NCI-H2107 (cell line): ENCODE measurements around the gene PPP2R3A.
"Not testable (repeated sequence)": the region's sequence is repeated elsewhere in the genome, so short reads cannot be mapped to it uniquely, and the experiment has no call there.

ENCODE experiments used
- DNase-seq: peaks from one replicate; lab custom pipeline; 2025; lab: John Stamatoyannopoulos, UW

The PPP2R3A gene

DNA sequence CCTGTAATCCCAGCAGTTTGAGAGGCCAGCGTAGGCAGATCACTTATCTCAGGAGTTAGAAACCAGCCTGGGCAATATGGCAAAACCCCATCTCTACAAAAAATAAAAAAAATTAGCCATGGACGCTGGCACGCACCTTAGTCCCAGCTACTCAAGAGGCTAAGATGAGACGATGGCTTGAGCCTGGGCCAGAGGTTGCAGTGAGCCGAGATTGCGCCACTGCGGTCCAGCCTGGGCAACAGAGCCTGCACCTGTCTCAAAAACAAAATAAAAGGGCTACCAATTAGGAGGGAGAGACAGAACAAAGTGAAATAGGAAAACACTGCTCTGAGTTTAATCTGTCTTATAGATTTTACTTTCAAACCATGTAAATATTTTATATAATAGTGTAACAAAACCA is 196.8 kb downstream of the PPP2R3A start:
- no peak for DNase-seq

DNA sequence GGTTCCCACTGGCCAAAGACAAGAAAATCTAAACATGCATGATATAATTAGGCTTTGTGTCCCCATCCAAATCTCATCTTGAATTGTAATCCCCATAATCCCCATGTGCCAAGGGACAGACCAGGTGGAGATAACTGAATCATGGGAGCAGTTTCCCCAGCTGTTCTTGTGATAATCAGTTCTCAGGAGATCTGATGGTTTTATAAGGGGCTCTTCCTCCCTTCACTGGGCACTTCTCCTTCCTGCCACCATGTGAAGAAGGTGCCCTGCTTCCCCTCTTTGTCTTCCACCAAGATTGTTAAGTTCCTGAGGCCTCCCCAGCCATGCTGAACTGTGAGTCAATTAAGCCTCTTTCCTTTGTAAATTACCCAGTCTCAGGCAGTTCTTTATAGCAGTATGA is 198.1 kb downstream of the PPP2R3A start:
- not testable (repeated sequence) for DNase-seq

DNA sequence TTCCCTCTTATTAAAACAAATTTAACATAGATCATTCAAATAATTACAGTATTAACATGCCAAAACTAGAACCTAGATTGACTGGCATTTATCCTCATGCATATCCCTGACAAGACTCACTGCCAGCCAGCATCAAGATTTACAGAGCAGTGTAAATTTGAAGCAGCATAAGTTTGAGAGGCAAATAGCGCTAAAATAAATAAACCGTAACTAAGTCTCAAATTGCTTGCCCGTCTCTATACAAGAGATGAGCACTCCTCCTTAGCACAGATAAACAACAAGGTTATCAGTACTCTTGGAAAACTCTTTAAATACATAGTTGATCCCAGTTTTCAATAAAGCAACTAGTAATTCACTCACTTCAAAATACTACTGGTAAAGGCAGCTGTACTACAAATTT is 201.0 kb downstream of the PPP2R3A start:
- no peak for DNase-seq

DNA sequence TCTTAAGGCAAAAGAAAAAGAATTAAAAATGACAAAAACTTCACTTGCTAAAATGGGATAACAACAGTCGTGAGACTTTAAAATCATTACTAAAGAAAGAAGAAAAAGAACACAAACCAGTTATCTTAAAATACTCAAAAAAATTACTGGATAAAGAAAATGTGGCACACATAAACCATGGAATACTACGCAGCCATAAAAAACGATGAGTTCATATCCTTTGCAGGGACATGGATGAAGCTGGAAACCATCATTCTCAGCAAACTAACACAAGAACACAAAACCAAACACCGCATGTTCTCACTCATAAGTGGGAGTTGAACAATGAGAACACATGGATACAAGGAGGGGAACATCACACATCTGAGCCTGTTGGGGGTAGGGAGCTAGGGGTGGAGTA is 202.7 kb downstream of the PPP2R3A start:
- not testable (repeated sequence) for DNase-seq

DNA sequence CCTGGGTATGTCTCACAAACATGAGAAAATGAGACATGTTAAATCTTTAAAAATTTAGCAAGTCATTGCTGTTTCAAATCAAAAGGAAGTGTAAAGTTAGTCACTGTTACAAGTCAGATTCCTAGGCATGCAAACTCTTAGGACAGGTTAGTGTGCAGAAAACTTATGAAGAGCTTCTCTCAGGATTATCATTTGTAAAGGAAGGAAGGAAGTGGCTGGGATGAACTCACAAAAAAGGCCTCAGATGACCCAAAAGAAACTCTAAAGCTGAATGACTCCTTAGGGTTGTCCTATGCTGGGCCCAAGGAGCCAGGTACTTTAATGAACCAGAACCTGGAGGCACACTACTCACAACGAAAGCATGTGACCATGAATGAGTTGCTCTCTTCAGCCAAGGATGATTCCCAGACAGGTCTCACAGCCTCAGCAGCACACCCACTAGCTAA is 205.6 kb downstream of the PPP2R3A start:
- DNase-seq = no peak

DNA sequence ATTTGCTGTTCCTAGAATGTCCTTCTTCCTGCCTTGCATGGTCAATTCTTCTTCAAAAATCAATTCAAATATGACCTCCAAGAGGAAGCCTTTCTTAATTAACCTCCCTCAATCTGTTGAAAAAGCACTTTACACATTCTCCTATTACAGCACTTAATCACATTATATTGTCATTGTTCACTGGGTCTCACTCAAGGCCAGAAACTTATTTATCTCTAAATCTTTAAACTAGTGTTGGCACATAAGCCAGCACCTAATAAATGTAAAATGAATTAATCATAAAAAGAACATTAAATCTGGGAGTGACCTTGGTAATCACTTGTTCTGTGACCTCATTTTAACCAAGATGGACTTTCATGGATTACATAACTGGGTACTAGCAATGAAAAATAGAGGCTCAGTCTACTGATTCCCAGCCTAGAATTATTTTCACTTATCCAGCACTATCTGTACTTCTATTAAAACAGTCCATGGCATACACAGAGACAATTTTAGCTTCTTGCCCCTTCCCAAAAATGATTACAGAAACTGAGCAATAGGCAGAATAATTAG is 208.5 kb downstream of the PPP2R3A start:
- no peak for DNase-seq

DNA sequence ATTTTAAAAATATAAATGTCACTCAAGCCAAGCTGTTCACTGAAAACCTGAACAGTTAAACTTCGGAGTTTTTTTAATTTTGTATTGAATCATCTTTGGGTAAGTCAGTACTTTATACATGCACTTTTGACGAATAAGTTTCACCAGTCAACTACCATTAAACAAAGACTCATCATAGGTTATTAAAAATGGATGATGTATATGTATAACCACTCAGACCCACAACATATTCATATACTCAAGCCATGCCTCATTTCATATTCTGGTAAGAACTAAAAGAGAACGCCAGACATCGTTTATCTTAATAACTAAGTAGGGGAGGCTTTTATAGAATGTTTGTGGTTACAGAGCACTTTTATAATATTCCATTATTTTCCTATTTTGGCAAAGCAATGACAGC is 212.3 kb downstream of the PPP2R3A start:
- no peak for DNase-seq

DNA sequence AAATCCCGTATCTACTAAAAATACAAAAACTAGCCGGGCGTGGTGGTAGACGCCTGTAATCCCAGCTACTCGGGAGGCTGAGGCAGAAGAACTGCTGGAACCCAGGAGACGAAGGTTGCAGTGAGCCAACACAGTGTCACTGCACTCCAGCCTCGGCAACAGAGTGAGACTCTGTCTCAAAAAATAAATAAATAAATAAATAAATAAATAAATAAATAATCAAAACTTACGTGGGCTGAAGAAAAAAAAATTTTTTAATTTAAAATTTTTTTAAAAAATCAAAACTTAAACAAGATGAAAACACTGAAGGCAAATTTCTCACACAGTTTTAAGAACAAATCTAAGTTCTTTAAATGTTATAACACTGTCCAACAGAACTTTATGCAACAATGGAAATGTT is 216.2 kb downstream of the PPP2R3A start:
- DNase-seq = no peak

DNA sequence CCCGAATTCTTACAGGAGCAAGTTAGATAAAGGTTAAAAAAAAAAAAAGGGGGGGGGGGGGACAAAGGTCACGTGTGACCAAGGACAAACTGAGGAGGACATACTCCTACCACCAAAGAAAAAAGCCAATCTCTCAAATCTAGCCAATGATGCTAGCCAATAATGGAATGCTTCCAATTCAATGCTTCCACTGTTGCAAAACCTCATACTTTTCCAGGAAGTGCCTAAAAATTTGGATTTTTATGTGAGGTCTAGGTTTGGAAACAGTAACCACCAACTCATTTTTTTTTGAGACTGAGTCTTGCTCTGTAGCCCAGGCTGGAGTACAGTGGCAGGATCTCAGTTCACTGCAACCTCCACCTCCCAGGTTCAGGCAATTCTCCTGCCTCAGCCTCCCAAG is 219.2 kb downstream of the PPP2R3A start:
- DNase-seq = no peak

DNA sequence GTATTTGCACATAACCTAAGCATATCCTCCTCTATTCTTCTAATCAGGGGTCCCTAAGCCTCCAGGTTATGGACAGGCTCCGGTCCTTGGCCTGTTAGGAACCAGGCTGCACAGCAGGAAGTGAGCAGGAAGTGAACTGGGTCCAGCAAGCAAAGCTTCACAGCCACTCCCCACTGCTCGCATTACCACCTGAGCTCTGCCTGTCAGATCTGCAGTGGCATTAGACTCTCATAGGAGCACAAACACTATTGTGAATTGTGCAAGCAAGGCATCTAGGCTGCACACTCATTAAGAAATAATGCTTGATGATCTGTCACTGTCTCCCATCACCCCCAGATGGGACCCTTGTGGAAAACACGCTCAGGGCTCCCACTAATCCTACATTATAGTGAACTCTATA is 220.8 kb downstream of the PPP2R3A start:
- DNase-seq = no peak

DNA sequence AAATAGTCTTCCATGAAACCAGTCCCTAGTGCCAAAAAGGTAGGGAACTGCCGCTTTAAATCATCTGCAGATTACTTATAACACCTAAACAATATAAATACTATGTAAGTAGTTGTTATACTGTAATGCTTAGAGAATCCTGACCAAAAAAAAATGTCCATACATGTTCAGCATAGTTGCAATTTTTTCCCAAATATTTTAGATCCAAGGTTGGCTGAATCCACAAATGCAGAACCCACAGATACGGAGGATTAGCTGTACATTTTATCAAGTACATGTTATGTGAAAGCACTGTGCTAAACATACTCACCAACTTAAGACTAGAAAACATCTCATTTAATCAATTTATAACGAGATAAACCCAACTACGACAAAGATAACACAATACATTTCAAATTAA is 221.3 kb downstream of the PPP2R3A start:
- DNase-seq = no peak

DNA sequence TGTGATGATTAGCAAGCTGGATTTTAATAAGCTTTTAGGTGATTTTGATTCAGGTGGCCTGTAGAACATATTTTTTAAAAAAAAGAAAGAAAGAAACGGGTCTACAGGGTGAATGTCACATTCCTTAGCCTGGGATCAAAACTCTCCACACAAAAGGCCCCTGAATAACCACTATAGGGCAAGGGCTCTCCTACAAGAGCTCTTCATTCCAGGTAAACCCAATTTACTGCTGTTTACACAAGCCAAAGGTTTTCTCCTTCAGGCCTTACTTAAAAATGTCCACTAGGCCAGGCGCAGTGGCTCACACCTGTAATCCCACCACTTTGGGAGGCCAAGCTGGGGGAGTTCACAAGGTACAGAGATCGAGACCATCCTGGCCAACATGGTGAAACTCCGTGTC is 222.3 kb downstream of the PPP2R3A start:
- DNase-seq = no peak

DNA sequence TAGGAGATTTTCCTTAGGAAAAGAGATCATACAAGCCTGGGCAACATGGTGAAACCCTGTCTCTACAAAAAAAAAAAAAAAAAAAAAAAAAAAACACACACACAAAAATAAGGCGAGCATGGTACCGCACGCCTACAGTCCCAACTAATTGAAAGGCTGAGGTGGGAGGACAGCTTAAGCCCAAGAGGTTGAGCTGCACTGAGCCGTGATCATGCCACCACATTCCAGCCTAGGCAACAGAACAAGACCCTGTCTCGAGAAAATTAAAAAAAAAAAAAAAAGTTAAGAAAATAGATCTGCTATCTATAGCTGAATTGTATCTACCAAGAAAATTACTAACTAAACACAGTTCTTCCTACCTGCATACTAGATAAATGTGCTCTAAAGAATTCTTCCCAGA is 223.5 kb downstream of the PPP2R3A start:
- no peak for DNase-seq

DNA sequence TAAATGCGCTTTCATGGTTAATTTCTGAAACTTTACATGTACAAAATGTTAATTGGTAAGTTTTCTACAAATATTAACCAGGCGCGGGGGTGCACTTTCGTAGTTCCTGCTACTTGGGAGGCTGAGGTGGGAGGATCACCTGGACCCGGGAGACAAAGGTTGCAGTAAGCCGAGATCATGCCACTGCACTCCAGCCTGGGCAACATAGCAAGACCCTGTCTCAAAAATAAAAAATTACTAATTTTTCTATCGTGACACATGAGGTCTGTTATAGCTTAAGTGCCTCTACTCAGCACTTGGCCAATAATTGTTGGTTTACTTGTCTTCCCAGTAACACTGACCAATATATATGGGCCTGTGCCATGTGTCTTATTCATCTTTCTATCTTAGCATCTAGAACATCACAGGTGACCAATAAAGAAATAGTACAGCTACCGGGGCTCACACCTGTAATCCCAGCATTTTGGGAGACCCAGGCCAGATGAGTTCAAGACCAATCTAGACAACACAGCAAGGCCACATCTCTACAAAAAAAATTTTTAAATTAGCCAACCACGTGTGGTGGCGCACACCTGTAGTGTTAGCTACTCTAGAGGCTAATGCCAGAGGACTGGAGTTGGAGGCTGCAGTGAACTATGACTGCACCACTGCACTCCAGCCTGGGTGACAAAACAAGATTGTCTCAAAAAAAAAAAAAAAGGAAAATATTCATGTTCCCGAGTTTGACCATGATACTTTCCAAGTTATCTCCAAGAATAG is 224.5 kb downstream of the PPP2R3A start:
- DNase-seq = no peak

DNA sequence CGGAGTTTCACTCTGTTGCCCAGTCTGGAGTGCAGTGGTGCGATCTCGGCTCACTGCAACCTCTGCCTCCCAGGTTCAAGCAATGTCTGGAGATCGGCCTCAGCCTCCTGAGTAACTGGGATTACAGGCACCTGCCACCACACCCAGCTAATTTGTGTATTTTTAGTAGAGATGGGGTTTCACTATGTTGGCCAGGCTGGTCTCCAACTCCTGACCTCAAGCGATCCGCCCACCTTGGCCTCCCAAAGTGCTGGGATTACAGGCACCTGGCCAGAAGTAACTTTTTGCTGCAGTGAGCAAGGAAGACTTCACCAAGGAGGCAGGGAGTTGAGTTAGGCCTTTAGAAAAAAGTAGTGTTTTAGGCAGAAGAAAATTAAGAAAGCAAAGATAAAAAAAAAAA is 226.7 kb downstream of the PPP2R3A start:
- DNase-seq = not testable (repeated sequence)

DNA sequence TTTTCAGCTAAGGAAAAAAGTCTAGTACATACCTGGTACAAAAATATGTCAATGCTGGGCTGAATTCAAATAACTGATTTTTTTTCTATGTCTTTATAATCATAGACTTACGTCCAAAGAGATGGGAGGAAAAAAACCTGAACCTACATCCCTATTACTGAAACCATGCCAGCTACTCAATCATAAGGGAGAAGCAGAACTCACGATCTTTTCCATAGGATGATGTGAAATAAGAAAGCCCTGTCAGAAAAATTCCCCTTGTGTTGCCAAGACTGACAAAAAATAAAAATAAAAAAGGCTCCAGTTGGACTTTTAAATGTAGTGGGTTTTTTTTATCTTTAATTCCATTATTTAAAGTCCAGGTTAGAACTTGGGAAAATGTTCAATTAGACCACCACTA is 227.3 kb downstream of the PPP2R3A start:
- no peak for DNase-seq

DNA sequence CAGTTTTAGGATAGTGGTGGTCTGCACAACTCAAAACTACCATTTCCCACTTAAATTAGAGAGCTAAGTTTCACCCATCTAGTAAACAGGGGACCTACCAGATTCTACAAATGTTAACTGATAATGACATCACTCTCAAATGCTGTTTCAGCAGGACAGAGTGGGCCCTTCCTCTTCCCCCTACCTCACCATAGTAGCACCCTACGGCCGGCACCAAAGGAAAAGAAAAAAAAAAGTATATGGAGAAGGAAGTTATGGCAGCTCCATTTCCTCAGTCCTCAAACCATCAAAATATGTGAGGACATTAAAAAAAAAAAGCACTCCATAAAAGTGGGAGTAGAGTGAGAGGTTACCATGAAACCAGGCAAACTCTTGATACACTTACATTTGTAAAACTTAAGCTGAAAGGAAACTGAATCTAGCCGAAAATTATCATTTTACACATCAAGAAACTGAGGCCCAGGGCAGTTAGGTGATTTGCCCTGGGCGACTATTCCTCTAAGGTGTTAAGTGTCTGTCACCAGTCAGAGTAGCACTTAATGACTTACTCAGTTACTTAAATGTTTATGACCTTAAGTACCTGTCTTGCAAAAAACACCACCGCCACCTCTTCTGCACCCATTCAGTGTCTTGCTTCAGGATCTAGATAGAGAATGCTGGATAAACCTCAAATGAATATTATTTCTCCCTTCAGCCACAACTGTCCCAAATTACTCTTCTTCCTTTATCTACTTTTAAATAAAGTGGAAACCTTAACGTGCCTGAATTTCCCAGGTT is 227.9 kb downstream of the PPP2R3A start:
- DNase-seq = no peak

DNA sequence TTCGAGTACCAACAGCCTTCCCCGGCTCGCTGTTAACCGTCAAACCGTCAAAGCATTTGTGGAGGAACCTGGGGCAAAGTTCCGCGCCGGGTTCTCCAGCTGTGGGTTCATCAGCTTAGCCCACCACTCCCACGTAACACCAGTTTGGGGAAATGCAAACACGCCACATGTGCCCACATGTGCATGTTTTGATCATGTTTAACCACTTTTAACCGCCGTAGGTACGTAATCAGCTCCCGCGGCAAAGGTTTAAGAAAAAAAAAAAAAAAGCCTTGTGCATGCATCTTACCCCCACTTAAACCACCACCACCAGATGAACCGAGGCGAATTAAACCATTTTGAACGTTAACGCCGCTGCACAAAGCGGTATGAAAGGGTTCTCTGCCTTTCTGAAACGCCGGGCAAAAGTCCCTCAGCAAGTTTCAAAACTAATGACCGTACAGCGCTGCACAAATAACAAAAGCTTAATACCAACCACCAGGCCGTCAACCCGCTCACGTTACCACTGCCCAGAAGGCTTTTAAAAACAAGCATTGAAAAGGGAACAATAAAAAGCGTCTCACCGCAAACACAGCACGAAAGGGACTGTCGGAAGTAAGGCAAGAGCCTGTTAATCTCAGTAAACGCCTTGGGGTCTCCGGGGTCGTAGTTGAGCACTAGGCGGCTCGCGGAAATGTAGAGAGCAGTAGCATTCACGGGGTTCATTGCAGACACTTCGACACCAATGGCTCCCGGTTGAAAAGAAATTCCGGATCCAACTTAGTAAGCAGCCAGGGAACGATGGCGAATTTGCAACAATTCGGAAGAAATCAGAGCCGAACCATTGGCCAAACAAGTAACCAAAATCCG is 229.1 kb downstream of the PPP2R3A start:
- DNase-seq = no peak

DNA sequence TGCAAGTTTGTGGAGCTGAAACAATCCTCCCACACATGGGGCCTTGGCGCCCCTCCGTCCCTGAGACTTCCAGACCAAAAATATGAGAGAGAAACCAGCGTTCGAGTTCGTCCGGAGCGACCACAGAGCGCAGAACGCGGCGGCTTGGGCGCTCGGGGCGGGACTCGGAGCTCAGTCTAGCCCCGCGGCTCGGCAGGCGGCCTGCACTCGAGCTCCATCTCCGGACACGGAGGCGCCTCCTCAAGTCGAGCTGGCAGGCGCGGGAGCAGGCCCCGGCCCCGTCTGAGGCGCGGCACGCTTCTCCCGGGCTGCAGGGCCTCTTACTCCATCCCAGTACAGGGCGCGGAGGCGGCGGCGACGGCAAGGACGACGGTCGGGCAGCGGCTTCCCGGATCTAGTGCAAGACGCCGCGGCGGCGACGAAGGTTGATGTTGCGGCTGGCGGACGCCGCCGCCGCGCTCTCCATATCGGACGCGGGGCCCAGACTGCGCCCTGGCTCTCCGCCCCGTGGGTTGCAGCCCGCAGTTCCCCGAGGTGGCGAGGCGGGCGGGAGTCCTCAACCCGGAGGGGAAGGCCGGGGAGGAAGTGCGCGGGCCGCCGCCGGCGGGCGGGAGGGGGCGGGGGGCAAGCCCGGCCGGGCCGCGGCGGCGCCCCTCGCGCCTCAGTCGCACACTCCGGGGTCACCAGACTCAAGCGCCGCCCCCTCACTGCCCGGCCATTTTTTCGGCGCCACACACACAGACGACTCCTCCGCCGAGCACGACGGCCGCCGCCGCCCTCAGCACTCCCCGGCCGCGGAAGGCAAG is 229.9 kb downstream of the PPP2R3A start:
- DNase-seq = peak; percentile 78

DNA sequence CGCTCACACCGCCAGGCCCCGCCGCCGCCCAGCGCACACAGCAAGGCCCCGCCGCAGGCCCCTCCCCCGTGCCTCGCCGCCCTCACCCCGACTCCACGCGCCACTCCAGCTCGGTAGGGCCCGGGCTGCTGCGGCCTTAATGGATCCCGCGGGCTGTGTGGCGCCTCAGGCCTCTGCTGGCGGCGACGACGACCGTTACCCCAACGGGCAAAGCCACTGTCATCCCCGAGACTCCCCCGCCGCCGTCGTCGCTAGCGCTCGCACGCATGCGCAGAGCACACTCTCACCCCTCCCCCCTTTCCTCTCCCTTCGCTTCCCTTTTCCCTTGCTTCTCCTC is 230.5 kb downstream of the PPP2R3A start, which contains the start of gene MSL2:
Gene MSL2 (minus strand): TSS at position 272 of the 337 bp plus-strand sequence. CDS start 1,222 bp downstream, outside the sequence.
- DNase-seq = no peak

DNA sequence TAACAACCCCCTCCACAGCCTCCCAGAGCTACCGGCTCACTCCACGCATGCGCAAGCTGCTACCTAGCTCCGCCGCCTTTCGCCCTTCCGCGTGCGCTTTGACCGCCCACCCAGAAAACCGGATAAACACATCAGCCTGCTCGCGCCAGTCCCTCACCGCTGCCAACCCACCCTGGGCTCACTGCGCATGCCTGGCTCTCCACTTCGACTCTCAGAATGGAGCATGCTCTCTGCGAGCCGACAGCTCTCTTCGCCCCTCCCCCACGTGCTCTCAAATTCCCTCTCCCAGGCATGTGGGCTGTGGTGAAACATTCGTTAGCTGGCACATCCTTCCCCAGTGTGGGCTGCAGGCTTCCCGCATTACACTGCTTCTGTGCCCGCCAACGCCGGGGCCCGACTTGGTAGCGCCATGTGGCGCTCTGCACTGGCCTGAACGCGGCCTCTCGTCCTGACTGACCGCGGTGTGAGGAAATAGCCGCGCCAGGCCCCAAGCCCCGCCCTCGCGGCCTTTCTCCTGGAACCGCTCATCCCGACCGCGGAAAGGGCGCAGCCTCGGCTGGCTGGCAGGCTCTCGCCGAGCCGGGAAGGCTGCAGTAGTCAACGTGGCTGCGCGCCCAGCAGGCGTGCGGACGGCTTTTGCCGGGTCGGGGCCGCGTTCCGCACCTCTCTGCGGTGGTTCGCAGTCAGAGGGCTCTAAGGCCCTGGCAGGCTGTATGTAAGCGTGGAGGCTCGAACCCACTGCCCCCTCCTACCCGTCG is 231.1 kb downstream of the PPP2R3A start:
- DNase-seq = peak; percentile 99
